Stimulated activated CD8-positive, alpha-beta memory T cell treated with anti-CD3 and anti-CD28 coated beads, Interleukin-4, amount 100 ng/mL, for 4 hours (primary cell): ENCODE results near the gene WNT11.

Experiments
- DNase-seq, 2 donors: peaks; one replicate each; pipeline ENCODE4 v3.0.0-alpha.2; 2020; ENCODE audit warnings: low read depth in 2 of 2, low spot score in 1 of 2

Gene WNT11

GRCh38 chr11:76156971-76157427 is 49.3 kb downstream of the WNT11 start:
- no peak for DNase-seq

- no peak for DNase-seq
Measured at GRCh38 chr11:76155500-76156227, 50.6 kb downstream of the WNT11 start.

DNA sequence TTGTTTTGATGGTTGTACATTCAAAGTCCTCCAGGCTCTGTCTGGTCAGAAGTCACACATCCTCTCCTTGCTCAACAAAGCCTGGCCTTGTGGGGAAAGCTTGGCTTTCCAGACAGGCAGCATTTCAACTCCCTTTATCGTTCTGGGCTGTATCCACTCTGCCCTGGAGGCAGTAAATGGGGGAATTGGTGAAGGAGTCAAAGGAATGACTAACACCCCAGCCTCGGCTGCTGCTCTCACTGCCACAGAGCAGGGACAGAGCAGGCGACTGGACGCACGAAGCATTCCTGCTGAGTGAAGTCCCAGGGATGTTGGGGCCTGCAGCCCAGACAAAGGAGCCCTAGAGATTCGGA is 52.8 kb downstream of the WNT11 start:
- DNase-seq: no peak

DNA sequence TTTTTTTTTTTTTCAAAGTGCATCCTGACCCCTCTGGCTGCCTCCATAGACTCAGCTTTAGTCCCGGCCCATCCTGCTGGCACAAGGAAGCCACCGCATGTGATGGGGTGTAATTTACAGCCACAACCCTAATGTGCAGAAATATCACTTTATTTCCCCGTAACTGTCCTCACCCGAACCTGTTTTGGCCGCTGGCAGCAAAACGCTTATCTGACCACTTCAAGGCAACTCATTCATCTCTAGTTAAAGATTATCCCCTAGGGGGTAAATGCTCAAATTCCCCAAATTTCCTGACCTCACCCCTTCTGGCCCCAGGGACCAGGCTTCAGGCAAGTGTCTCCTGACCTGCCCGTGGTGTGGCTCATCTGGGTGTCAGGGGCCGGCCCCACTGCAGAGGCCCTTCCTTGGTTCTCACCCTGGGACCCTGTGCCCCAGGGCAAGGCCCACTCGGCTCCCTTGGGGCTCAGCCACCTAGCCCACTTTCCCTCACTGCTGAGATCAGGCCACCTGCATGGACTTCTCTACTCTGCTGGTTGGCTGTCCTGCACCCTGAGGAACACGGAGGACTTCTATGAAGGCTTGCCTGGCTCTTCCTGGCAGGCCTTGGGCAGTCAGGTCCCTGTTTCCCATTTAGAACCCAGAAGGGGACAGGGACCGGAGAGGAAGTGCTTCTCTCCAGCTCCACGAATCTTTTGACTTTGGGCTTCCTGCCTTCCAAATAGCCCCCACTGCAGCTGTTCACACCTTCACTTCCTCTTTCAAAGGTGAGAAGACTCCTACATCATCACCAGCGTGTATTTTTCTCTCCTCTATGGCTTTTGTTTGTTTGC is 53.3 kb downstream of the WNT11 start:
- DNase-seq: no peak

DNA sequence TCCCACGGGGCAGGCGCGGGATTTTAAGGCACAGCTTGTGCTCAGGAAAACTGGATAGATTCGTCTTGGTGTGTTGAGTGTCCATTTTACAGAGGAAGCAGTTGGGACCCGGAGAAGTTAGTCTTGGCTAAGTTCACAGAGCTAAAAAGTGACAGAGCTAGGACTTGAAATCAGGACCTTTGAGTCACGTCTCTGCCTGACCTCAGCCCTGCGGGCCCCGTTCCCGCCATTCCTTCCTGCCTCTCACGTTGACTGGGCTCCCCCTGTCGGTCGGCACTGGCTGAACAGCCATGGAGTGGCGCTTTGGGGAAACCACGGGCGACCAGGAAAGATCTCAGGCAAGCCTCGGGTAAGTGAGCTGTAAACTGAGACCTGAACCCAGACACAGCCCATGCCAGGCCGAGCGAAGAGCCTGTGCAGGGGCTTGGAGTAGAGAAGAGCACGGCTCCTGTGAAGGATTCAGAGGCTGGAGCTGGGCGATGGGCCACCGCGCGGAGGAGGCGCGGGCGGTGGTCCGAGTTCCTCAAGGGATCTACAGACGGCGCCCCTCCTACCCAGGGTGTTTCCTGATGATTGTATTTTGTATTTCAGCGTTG is 54.1 kb downstream of the WNT11 start:
- peak; percentile 59 to 64 for DNase-seq

DNA sequence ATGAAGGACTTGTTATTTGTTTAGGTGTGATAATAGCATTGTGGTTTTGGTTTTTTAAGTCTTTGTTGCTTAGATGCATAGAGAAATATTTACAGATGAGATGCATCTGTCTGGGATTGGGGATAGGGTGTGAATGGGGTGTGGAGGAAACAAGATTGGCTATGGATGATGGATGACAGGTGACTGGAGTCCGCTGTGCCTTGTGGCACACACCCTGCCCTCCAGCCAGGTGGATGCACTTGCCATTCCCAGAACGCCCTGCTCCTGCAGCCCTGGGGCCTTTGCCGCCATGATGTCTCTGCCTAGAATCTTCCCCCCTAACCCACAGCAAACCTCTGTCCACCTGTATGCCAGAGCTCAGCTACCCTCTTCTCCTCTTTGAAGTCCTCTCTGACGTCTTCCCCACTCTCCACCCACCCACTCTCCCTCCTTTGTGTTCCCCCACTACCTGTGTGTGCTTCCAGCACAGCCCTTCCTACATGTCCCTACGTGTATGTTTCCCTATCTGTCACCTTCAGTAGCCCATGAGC is 54.7 kb downstream of the WNT11 start:
- no peak for DNase-seq

- DNase-seq: no peak
Measured at GRCh38 chr11:76150141-76150540, 56.2 kb downstream of the WNT11 start.

DNA sequence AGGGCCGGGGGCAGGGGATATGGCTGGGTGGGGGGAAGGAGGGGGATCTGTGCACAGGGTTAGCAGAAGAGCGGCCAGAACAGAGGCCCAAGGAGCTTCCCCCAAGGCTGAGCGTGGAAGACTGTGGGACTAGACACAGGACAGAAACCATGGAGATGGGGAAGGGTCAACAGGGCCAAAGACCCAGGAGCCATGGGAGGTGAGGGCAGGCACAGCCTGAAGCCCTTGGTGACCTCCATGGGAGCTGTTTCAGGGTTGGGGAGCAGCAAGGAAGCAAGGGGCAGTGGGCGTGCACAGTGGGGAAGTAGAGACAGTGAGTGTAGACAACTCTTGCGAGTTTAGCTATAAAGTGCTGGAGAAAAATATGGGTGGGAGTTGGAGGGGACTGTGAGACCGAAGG is 56.6 kb downstream of the WNT11 start:
- no peak for DNase-seq

GRCh38 chr11:76148941-76149613 is 57.2 kb downstream of the WNT11 start:
- DNase-seq: no peak

GRCh38 chr11:76148231-76148630 is 58.1 kb downstream of the WNT11 start:
- DNase-seq: no peak

DNA sequence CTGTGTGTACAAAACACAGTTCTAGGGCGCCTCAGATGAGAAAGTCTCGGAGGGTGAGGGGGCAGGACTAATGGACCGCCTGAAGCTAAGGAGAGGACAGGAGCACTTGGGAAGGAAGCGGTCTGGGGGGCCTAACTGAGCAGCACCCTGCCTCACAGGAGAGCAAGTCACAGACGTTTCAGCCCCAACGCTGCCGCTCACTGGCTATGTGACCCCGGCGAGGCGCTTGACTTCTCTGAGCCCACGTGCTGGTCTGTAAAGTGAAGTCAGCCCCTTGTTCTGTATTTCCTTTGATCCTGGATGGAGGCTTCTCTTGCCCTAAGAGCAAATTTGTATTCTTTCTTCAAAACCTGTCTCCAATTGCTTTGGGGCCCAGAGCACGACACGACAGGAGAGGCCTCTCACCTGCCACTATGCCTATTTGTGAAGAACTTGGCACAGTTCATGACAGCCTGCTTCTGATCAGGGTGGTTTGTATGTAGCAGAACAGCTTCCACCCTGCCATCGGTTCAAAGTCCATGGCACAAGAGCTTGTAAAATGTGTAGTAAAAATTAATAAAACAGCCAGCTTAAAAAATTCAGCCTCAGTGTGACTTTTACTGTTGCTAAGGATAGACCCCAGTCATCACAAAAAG is 59.1 kb downstream of the WNT11 start:
- DNase-seq: no peak

GRCh38 chr11:76143274-76143673 is 63.0 kb downstream of the WNT11 start:
- no peak for DNase-seq

- no peak for DNase-seq
Measured at GRCh38 chr11:76141901-76142588, 64.3 kb downstream of the WNT11 start.

GRCh38 chr11:76140912-76141574 is 65.3 kb downstream of the WNT11 start:
- DNase-seq: no peak

DNA sequence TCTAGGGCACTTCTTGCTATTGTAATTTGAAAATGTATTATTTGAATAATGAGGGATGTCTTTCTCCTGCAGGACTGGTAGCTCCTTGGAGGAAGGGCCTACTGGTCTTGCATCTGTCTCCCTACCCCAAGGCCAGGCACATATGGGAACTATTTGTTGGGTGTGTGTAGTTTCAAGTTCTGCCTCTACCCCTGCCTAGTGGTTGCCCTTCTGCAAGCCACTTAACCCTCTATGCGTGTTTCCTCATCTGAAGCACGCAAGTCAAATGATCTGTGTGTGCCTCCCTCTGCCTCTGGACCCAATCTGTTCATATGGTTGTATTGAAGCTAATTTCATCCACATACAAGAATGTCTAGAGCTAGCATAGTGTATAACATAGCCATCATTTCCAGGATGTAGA is 67.0 kb downstream of the WNT11 start:
- DNase-seq: no peak
